ENCODE measurements around the gene SAMD15.

GRCh38 chr14:77390188-77390587 lies 13.0 kb downstream of the SAMD15 start:
- TF ChIP-seq, protein P1, sequence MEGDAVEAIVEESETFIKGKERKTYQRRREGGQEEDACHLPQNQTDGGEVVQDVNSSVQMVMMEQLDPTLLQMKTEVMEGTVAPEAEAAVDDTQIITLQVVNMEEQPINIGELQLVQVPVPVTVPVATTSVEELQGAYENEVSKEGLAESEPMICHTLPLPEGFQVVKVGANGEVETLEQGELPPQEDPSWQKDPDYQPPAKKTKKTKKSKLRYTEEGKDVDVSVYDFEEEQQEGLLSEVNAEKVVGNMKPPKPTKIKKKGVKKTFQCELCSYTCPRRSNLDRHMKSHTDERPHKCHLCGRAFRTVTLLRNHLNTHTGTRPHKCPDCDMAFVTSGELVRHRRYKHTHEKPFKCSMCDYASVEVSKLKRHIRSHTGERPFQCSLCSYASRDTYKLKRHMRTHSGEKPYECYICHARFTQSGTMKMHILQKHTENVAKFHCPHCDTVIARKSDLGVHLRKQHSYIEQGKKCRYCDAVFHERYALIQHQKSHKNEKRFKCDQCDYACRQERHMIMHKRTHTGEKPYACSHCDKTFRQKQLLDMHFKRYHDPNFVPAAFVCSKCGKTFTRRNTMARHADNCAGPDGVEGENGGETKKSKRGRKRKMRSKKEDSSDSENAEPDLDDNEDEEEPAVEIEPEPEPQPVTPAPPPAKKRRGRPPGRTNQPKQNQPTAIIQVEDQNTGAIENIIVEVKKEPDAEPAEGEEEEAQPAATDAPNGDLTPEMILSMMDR (IDR thresholded peaks at IDR 0.05): no peak
- TF ChIP-seq POLR2A (IDR thresholded peaks at IDR 0.05): no peak
